22Rv1 (cell line): Measurements from ENCODE around the gene CYSTM1.
A peak's percentile ranks its signal among the peaks of the same experiment; 100 is the strongest.

Experiments
- H3K27ac ChIP-seq: fragments of 450-650 bp; 2 replicates; pipeline ENCODE4 v1.5.1; 2017
- ZFX ChIP-seq: fragments of 450-650 bp; IDR thresholded peaks from 2 replicates; pipeline ENCODE4 v1.6.1; 2017; ENCODE audit warnings: antibody characterized with exemption, borderline replicate concordance
- TF ChIP-seq, protein P1 (sequence below): fragments of 450-650 bp; IDR thresholded peaks from 2 replicates; pipeline ENCODE4 v1.5.1; 2017; ENCODE audit warnings: mild to moderate bottlenecking

The CYSTM1 gene

DNA sequence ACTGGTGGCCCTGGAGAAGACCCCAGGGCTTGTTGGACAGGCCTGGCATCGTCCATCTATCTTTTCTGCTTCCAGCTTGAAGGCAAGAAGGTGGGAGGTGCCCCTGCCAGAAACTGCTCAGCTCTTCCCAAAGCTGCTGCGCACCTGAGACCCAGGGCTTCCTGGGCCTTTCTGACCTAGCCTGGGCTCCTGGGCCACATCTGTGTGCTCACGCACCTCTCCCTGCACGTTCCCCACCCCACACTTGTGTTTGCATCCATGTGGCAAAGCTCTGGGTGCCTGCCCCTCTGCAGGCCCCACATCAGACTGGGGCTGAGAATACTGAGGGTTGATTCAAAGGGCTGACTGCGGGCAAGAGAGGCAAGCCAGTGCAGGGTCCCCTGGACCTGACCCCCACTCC, 64.5 kb downstream of the CYSTM1 start:
- TF ChIP-seq ZFX: no peak
- TF ChIP-seq, protein P1, sequence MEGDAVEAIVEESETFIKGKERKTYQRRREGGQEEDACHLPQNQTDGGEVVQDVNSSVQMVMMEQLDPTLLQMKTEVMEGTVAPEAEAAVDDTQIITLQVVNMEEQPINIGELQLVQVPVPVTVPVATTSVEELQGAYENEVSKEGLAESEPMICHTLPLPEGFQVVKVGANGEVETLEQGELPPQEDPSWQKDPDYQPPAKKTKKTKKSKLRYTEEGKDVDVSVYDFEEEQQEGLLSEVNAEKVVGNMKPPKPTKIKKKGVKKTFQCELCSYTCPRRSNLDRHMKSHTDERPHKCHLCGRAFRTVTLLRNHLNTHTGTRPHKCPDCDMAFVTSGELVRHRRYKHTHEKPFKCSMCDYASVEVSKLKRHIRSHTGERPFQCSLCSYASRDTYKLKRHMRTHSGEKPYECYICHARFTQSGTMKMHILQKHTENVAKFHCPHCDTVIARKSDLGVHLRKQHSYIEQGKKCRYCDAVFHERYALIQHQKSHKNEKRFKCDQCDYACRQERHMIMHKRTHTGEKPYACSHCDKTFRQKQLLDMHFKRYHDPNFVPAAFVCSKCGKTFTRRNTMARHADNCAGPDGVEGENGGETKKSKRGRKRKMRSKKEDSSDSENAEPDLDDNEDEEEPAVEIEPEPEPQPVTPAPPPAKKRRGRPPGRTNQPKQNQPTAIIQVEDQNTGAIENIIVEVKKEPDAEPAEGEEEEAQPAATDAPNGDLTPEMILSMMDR: no peak
- H3K27ac ChIP-seq: no peak overlapping the region

DNA sequence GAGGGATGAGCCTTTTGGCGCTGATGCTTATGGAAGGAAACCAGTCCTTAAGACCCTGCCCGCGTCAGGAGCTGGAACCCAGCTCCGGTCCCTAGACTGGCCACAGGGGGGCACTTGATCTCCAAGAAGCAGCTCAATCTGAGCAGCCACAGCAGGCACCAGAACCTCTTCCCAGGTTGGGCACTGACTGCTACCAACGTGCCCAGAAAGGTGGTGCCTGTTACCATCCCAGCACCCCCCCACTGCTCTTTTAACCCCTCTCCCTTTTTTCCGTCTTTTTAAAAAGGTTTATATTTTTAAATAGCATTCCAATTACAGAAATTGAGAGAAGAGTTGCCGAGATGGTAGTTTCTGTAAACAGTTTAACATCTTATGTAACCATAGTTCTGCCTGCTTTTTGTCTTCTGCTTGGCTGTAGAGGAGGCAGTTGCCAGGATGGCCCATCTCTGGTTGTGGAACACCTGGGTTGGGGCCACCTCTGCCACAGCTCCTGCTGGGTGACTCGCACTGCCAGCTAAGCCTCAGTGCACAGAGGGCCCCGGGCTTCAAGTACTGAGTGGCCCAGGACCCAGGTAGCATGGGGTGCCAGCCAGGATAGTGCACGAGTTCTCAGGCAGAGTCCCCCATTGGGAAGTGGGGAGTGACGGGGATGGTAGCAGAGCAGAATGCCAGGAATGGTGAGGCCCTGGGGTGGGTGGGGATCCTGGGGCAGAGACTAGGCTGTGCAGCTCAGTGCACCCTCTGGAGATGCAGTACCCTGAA, 65.1 kb downstream of the CYSTM1 start:
- no peak for TF ChIP-seq ZFX
- TF ChIP-seq, protein P1: peak; percentile 82
- H3K27ac ChIP-seq: no peak overlapping the region

DNA sequence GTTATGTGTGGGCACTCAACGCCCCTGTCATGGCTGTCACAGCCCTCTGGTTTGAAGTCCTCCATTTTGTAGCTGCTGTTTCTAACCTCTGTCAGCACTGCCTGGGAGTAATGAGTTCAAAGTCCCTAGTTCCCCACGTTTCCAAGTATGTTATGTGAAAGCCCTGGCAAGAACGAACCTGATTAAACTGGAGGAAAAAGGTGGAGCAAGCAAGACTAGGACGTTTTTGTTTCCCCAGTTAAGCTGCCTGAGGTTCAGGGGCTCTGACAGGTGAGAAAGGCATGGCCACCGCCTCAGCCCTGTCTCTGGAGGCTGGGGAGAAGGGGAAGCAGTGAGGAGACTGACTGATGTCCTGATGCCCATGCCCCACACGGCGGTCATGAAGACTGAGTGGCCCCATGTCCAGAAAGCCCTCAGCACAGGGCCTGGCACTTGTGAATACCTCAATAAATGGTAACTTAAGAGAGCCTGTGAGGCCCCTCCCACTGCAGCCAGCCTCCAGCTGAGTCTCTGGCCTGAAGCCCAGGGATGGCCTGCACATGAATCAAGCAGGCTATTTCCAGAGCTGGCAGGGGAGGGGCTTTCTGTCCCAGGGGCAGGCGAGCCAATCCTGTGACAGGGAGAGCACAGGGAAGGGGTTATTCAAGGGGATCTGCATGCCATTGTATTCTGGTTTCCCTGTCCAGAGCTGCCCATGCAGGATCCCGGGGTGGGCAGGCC, 66.2 kb downstream of the CYSTM1 start:
- no peak for TF ChIP-seq ZFX
- TF ChIP-seq, protein P1: no peak
- no peak overlapping the region for H3K27ac ChIP-seq

DNA sequence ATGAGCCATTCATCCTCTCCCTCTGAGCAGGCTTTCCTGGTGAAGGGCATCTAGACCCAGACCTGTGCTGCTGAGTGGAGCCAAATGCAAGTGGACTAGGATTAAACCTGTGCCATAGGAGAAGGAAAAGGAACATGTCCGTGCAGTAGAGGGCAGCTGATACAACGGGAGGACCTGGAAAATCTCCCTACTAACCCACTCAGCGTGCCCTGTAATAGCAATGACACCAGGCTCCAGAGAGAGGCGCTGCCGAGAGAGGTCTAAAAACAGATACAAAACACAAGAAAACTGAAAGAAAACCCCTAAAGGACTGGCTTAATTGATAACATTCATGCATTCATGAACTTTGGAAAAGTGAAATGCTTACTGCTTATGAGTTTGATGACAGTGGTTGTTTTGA, 67.1 kb downstream of the CYSTM1 start:
- H3K27ac ChIP-seq: no peak overlapping the region
- TF ChIP-seq, protein P1: 0 out of 2 replicates have a peak, but pooled peaks have one; percentile 3
- no peak for TF ChIP-seq ZFX

DNA sequence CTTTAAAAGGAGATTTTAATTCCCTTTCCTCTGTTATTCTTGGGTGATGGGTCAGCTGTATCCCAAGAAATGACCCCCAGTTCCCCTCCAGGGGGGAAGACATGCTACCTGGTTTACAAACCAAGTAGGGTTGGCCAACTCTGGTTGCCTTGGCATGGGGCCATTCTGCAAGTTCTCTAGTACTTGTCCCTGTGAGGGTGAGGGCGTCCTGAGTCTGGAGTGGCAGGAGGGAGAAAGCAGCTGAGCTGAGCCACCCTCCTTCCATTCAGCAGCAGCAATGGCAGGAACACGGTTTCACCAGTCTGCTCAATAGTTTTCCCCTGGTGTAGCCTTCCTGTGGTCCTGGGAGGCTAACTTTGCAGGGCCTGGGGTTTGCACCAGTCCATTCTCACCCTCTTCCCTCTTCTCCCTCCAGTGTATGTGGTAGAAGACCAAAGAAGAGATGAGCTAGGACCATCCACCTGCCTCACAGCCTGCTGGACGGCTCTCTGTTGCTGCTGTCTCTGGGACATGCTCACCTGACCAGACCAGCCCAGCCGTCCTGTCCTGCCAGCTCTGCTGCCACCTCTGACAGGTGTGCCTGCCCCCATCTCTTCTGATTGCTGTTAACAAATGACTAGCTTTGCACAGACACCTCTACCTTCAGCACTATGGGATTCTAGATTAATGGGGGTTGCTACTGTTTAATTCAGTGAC, 68.0 kb downstream of the CYSTM1 start:
- H3K27ac ChIP-seq: no peak overlapping the region
- TF ChIP-seq, protein P1: no peak
- no peak for TF ChIP-seq ZFX

DNA sequence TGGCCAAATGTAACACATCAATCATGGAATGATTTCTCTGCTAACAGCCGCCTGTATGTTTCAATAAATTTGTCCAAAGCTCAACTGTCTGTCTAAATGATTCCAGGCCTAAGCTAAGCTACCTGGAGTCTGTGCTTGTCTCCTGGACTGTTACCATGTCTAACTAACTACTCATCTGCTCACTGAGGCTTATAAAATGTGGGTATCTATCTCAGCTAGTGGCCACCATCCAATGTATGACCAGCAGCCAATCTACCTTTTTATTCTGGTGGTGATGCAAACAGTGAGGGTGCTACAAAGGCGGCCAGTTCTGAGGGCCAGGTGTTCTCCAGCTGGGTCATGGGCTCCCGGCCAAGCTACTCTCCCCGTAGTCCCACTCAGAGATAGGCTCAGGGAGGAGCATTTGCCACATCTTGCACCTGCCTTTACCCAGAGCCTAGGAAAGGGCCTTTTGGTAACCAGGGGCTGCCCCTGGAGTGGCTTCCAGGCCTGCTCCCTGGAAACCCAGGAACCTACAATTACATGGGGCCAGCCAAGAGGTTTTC, 68.8 kb downstream of the CYSTM1 start:
- no peak for TF ChIP-seq ZFX
- TF ChIP-seq, protein P1: no peak
- H3K27ac ChIP-seq: no peak overlapping the region
